NCI-H146 (cell line): ENCODE data around the gene RNF152.

ENCODE experiments used
- DNase-seq: peaks from one replicate; lab custom pipeline; 2025; lab: John Stamatoyannopoulos, UW

The RNF152 gene

DNA sequence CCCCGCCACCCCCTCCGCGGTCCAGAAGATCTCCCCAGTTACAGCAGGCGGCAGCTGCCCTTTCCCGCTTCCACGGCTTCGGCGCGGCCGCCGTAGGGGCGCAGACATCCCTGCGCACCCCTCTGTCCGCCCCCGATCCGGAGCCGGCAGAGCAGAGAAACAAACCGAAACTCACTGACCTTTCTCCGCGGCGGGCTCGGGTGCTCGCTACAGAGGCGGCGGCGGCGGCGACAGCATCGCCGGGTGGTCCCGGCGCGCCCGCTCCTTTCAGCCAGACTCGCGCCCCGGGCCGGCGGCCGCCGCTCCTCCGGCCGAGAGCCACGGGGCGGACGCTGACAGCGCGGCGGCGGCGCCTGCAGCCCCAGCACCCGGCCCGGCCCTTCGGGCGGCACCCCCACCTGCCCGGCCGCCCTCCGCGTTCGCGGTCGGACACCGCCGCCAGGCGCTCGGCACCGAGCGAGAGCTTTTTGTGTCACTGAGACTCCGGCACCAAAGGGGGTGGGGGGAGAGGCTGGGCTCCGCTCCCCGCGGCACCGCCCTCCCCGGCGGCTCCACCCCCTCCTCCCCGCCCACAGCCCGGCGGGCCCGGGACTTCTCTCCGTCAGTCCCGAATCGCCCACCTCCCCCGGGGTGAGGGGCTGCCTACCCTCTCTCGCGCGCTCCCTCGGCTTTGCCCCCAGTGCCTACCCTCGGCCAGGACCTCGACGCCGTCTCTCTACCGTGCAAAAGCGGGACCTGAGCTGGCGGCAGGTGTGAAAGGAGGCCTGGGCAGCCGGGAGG is 1.4 kb upstream of the RNF152 start:
- DNase-seq, result peak; percentile 81

DNA sequence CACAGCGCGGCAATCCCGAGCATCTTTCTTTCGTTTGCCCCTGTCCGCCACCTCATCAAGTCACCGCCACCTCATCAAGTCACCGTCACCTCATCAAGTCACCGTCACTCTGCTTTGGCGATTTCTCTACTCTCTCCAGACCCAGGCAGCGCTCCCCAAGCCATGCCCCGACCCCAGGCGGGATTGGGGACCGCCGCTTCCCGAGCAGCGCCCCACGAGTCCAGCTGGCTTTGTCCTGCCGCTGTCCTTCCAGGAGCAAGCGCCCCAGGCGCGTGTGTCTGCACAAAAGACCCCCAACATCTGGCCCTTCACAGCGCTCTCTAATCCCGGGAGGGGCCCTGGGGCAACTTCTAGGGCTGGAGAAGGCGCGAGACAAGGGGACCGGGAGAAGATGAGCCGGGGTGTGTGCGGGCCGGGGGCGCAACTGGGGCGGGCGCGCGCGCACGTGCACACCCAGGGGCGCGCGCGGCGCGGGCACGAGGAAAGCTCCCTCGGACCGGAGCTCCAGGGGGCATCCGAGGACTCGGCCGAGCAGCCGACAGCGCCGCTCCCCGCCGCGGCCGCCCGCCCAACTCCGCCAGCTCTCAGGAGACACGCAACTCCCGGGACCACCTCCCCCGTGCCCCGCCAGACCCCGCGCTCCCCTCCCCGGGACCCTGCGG is 633 bp upstream of the RNF152 start:
- DNase-seq, result peak; percentile 63

DNA sequence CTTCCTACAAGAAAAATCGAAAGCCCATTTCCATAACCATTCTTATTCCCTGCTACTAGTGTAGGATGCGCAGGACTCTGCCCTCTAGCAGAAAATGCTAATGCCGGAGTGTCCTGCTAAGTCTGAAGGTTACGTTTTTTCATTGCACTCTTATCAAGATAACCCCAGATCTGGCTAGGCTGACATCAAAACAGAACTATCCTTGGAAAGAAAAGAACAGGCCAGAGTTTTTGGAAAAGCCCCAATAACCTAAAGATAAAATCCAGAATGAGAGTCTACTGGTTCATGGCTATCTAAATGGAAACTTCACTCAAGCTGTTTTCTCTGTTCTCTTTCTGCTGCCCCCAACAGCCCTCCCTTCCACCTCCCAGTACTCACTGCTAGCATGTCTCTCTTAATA is 913 bp downstream of the RNF152 start:
- DNase-seq, result no peak

DNA sequence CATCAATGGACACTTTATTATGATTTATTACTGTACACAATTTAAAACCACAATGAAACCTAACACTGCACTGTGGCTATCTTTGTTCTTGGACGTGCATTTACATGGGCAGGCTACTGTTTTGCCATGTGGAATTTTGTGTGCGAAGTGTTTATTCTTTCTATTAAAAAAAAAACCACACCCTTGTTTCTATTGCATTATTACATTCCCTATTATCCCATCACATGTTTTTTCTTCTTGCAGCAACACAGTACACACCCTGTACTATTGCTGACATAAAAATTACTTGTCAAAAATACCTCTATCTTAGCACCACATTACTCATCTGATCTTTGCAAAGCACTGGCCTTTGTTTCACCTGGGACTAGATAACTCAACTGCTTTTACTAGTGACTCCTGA is 1.5 kb downstream of the RNF152 start:
- DNase-seq, result no peak

DNA sequence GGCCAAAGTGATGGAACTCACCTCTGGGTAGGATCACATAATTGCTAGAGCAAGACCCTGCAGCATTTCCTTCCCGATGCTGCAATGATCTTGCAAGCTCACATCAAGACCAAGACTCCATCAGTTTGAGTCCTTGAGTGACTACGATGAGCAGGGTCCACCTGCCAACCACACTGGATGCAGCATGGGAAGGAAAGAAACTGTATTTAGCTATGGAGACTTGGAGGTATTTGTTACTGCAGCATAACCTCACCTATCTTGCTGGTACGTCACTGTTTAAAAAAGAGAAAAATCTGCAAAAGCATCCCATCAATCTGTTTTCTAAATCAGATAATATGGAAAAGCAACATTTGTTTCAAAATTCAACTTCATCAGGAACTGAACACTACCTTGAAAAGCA is 2.5 kb downstream of the RNF152 start:
- DNase-seq, result no peak

DNA sequence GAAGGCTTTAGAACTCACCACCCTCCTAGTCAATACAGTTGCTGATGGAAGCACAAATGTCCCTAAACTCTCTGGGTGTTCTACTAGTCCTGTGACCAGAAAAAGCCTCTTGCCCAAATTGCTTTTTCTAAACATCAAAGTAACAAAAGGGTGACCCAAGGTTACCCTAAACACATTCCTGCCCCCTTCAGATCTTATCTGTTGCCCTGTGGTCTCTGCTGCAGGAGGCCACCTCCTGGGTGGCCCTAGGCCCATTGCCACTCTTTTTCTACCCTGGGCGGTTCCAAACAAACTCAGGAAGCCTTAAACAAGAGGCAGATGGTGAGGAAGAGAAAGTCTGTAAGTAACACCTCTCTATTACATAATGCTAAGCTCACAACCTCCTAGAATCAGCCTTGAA is 3.3 kb downstream of the RNF152 start:
- DNase-seq, result no peak

DNA sequence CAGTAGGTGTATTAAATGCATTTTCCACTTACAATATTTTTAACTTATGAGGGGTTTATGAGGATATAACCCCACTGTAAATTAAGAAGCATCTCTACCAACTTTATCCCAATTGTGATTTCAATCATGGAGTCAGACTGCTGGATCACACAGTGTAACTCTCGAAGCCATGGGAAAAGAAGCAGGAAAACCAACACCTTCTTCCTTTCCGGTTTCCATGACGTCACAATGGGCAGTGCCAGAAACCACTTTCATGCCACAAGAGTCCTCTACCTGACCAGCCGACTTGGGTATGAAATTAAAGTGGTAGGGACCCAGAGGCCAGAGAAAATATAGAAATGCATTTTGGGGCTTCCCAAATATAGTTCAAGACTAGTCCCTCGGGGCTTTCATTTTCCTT is 4.2 kb downstream of the RNF152 start:
- no peak for DNase-seq

DNA sequence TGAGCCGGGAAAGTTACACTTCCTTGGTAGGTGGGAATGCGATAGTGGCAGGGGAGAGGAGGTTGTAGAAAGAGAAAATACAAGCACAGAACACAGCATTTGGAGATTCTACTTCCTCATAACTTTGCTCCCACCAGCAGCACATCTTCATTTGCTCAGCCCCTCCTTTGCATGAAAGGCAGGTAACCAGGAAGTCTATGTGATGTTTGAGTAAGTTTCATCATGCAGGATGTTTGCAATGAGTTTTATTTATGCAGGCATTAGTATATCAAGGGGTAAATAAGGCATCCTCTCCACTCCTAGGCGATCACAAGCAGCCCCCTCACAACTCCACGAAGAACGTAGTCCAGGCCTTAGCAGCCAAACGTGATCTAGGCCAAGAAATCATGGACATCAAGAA is 5.0 kb downstream of the RNF152 start:
- DNase-seq, result no peak

DNA sequence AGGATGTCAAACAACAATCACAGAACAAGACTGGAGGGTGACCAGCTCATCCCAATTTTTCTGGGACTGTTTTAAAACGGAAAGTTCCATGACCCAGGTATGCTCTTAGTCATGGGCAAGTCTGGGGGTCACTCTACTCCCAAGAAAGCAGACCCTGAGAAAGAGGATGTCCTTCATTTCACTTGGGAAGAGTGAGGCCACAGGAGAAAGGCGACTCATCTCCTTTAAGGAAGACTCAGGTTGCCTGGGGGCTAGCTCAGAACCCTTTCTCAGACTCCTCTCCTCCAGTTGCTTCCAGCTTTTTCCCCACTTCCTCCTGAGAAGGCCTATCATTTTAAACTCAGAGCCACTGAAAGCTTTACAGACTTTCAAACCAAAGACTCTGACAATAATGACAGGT is 9.3 kb downstream of the RNF152 start:
- DNase-seq, result no peak

DNA sequence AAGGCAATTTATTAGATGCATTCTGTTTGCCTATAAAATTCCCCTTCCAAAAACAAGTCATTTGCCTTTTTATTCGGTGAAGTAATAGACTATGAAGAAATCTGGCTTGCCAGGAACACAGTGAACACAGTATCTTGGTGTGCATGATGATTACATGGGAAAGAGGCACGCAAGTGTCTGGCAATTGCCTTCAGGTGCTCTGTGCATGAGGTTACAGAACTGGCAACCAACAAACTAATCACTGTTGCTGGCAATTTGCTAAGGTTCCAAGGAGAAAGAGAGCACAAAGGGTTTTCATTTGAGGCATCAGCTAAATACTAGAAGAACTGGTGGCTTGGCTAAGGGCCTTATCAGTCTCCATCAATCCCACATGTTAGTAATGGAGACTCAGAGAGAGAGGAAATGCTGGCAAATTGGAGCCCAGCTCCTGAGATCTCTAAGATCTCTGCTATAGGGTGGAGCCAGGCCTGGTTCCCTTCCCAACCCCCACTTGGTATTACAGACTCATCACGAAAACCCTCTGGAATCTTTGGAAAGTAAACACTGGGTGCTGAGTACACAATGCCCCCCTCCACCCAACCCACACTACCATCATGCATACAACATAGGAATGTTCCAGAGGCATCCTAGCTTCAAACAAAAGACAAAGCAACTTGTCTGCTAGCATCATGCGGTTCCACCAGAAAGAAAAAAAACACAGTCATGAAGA is 10.4 kb downstream of the RNF152 start:
- DNase-seq, result no peak

DNA sequence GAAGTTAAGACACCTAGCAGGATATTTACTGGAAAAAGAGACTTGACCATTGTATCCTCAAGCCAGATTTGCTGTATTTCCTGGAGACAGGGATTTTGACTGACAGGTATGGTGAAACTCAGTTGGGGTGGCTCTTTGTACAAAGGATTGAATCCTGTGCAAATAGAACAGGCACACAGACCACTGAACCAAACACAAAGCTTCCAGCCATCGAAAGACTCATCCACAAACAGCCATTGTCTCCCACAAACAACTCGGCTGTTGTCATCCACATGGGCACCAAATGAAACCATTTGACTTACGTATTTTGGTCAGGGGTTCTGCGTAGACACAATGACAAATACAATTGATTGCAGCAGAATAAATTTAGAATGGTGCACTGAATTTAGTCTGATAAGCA is 15.9 kb downstream of the RNF152 start:
- DNase-seq, result no peak

DNA sequence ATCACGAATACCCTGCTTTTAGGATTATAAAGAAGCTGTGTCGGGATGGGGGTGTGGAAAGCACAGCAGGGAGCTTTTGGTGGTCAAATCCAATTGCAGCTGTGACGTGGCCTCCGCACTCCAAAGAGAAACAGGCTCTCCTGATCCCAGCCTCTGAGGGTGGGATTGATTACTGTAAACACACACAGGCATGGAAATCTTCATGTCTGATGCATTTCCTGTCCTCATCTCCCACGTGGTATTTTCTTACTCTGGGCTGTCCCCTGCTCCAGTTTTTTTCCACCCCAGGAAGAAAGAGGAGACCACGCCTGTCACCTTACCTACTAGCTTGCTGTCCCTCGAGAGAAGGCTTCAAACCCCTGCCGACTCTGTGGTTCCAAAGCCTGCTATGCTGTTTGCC is 22.7 kb downstream of the RNF152 start:
- DNase-seq, result no peak

DNA sequence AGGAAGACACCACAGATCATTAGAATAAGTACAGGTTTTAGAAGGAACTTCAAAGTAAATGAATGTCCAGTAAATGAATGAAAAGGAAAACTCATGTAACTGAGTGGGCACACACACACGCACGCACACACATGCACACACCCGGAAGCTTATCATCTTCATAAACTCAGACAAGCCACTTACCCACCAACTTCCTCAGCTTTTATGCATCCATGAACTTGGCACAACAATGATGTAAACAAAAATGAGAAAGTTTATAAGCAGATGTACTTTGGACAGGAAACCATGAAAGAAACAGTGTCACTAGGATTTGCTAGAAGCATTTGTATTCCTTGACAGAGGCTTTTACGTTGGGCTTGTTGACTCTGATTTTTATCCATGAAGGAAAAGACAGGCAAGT is 23.2 kb downstream of the RNF152 start:
- DNase-seq, result no peak

DNA sequence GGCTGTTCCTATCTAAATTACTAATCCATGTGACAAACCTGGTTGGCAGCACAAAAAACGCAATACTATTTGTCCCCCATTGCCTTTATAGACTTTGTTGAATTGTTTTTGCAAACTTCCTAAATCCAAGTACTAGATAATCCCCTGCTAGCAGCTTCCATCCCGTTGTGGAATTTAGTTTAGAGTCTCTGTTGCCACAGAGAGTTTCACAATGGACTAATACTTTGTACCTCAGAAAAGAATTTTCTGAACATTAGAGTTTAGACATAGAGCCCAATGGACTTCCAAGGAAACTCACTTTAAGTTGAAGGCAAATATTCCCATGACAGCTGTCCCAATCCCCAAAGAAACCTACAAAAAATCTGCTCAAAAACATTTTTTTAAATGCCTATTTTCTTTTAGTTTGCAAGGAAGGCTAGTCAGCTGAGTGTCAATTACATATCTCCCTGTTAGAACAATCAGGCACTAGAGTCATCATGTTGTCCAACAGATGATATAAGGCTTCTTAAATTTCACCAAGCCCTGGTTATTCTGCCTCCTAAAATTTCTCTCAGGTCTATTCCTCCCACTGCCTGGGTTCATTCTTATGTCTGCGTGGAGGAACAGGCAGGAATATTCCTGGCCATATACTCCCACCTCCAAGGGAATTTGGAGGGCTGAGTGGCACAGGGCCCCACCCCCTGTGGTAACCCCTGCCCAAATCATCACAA is 27.2 kb downstream of the RNF152 start:
- no peak for DNase-seq

DNA sequence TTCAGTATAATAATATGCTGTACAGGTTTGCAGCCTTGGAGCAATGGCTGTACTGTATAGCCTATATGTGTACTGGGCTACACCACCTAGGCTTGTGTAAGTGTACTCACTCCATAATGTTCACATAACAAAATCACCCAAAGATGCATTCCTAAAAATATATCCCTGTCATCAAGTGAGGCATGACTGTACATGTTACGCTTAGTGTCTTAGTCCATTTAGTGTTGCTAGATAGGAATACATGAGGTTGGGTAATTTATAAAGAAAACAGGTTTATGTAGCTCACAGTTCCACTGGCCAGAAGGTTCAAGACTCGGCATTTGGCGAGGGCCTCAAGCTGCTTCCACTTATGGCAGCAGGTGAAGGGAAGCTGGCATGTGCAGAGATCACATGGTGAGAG is 31.4 kb downstream of the RNF152 start:
- DNase-seq, result no peak

DNA sequence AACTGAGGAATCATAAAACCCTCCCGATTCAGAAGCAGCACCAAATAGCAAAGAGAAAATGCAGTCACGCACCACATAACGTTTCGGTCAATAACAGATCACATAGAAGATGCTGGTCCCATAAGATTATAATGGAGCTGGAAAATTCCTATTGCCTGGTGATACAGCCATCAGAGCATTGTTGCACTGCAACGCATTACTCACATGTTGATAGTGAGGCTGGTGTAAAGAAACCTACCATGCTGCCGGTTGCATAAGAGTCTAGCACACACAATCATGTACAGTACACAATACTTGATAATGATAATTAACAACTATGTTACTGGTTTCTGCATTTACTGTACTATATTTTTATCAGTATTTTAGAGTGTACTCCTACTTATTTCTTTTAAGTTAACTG is 32.5 kb downstream of the RNF152 start:
- DNase-seq, result no peak

DNA sequence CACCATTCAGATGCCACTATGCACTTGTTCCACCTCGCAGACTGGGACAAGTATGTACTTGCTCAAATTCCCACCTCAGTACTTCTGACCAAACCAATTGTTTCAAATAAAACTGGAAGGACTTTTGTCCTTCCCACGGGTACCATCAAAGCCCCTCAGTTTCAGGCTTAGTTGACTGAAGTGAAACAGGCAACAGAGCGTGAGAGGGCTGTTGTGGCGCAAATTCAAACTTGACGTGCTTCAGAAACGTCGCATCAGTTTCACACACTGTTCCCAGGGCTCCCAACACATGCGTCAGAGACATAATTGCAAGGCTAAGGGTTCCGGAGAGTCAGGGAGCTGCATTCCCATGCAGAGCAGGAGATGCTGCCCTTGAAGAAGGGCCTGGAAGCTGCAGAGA is 33.7 kb downstream of the RNF152 start:
- no peak for DNase-seq

DNA sequence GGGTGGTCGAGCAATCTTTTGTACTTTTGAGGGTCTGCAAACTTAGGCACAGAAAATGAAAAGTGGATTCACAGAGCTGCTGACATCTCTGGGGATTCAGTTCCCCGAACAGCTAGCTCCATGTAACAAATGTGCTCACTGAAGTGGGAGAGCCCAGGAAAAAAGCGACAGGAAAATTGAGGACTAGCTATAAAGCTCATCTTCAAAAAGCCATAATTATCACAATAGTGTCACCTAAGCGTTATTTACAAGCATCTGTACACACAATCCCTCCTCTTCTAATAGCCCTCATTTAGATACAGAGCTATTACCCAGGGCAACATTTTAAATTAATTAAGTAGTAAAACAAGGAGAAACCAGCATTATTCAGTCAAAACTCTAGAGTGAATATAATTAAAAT is 36.1 kb downstream of the RNF152 start:
- DNase-seq, result peak; percentile 16

DNA sequence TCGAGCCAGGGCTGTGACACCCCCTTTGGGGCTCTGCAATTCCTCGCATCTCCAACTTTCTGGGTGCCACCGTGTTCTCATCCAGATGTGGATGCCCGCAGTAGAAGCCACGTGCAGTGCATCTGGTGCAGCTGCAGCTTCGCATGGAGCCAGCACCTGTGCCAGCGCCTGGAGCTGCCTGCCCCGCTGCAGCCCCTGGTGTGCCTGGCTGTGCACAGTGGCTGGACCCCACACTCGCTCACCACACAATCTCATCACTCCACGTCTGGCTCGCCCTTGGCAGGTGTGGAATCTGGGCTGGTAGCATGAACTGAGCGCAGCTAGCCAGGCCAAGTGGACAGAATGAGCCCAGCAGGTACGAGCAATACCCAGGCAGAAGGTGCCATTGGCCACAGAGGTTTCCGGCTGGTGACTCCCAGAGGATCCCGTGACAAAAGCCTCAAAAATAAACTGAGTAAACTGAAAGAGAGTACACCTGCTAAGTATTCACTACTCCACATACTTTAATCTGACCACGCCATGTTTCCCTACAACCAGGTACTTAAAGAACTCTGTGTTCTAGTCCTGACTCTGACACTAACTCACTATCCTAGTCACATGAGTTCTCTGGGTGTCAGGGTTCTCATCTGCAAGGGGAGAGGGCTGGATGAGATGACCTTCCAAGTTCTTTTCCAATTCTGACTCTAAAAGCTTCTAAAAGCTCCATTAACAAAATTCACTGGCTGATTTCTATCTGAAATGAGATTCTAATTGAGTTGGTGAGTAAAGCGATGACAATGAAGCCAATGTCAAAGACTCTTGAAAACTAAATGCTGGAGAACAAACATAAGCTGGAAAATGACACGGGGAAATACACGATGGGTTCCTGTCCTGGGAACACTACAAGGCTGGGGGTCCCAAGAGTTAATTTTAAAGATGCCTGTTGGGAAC is 37.1 kb downstream of the RNF152 start:
- DNase-seq, result no peak

DNA sequence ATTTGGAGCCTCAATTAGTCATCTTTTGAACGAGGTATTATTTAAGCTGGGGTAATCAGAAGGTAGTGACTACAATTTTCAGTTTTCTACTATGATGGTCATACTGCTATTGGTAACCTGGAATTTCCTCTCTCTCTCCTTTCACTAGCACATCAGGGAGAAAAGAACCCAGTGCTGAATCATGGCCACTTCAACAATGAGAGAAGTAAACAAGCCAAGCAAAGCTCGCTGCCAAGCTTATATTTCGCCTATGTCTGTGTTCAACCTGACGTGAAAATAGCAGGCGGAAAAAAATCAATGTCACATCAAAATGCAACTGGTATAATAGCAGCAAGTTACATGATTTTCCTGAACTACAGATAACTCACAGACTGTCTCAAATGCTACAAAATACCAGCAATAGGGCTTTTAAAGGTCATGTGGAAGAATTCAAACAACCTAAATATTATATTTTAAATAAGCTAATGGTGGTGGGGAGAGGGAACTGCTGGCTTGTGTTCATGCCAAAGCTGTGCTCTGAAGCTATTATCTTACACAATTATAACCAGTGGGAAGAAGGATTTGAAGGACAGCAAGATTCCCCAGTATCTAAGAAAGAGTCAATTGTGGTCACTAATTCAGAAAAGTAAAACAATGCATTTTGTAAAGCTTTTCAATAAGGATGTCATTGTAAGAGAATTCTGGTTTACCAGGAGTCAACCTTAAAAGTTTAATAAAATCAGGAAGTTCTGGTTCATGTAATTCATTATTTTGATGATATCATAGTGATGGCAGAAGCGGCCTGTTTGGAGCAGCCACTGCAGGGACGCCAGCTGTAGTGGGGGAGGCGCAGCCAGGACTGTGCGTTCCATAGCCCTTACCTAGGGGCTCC is 38.0 kb downstream of the RNF152 start:
- DNase-seq, result peak; percentile 50

DNA sequence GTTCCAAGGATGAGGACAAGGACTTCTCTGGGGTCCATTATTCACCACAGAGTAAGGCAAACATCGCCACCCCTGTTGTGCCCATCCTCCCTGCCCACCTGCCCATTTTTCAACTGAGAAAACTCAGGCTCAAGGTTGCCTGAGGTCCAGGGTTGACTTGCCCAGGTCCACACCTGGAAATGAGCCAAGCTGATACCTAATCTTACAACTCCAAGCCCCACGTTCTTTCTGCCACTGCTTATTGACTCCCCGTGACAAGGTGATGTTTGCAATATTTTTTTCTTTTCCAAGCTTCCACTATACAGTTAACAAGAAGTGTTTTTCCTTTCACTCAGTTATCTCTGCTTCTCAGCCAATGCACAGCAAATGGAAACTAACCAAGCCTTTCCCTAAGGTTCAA is 39.0 kb downstream of the RNF152 start:
- no peak for DNase-seq
